ENCODE results near the gene MRPS27.

The MRPS27 gene

DNA sequence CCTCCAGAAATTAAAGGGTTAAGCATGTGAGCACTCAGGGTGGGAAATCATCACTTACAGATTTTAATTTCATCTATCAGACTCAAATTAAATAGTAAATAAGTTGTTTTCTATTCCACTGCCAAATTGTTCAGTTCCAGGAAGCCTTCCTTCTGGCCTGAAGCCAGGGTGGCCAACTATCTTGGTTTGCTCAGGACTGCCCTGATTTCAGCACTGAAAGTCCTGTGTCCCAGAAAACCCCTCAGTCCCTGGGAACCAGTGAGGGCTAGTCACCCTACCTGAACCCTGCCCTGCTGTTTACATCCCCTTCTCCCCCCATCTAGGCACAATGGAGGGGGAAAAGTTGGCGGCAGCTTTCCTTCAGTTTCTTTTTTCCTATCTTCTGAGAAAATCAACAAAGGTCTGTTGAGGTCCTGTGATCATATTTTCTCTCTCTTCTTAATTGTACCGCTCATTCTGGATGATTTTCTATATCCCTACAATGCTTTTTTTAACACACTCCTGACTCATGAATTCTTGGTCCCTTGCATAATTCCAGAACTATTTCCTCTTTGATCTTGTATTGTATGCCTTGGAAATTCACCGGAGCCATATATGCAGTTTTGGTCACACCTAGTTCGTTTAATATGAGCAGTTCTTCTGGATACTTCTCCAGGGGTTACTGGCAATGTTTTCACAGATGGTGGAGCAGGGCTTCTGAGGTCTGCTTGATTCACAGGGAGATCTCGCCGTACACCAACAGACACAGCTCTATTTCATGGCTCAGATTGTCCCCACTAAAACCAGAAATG lies 109.0 kb downstream of the MRPS27 start:
- Histone ChIP-seq H3K27ac (peak overlapping the region; percentile 51), H3K9ac (ENCODE audit: insufficient read length) (no peak overlapping the region), H3K9me3 (ENCODE audit: low read depth, low read length) (no peaks in the 10 kb centered on the region), H3K4me3 (no peak overlapping the region), H3K36me3 (ENCODE audit: insufficient read depth, low read length) (peaks cover 19% of the 10 kb centered on the region)
- DNase-seq (ENCODE audit: low read depth, low spot score) = no peak
- TF ChIP-seq EZH2 (IDR thresholded peaks at IDR 0.05) (no peak), FOXP2 (optimal IDR thresholded peaks at IDR 0.05; ENCODE audit: control extremely low read depth, extremely low read length, insufficient read depth) (no peak), POLR2AphosphoS5 (IDR thresholded peaks at IDR 0.05; ENCODE audit: borderline replicate concordance, low read depth, low read length) (no peak)

DNA sequence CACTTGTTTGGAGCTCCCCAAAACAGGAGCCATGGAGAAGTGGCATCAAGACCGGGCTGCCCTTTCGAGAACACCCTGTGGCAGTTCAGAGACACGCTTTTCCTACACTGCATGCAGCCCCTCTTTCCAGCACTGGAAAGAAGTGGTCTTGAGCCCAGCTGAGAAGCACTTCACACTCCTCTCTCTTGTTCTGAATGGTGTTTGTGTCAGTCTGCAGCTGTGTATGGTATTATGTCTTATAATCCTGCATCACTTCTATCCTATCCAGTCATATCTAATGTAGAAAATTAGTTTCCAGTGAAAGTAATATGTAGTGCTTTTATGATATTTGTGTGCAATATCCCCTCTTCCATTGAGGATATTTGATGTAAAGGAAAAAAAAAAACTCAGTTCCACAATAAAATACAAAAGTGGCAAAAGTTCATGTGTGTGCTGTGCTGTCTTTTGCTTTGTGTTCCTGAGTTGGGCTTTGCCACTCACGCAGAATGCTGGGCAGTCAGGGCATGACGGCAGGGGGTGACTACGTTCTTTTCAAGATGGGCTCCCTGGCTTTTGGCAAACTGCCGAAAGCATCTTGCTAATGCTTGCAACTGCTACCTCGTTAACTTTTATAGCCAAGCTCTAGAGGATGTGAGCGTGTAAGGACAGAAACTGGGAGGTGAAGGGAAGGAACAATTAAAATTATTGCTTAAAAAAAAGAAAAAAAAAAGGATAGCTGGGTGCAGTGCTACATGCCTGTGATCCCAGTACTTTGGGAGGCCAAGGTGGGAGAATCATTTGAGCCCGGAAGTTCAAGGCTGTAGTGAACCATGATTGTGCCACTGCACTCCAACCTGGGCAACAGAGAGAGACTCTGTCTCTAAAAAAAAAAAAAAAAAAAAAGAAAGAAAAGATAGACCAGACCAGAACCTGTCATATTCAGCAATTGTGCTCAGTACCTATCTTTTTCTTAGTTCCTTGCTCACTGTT lies 110.6 kb downstream of the MRPS27 start:
- TF ChIP-seq EZH2 (IDR thresholded peaks at IDR 0.05) (no peak), FOXP2 (optimal IDR thresholded peaks at IDR 0.05; ENCODE audit: control extremely low read depth, extremely low read length, insufficient read depth) (no peak), POLR2AphosphoS5 (IDR thresholded peaks at IDR 0.05; ENCODE audit: borderline replicate concordance, low read depth, low read length) (no peak)
- peak overlapping the region; percentile 8 for H3K27ac ChIP-seq
- peak overlapping the region; percentile 34; the same call in 1 of the 2 replicates for H3K4me3 ChIP-seq
- peak; percentile 71 for DNase-seq (ENCODE audit: low read depth, low spot score)
- H3K9me3 ChIP-seq (ENCODE audit: low read depth, low read length) = no peaks in the 10 kb centered on the region
- no peak overlapping the region for H3K9ac ChIP-seq (ENCODE audit: insufficient read length)
- peaks cover 26% of the 10 kb centered on the region for H3K36me3 ChIP-seq (ENCODE audit: insufficient read depth, low read length)

DNA sequence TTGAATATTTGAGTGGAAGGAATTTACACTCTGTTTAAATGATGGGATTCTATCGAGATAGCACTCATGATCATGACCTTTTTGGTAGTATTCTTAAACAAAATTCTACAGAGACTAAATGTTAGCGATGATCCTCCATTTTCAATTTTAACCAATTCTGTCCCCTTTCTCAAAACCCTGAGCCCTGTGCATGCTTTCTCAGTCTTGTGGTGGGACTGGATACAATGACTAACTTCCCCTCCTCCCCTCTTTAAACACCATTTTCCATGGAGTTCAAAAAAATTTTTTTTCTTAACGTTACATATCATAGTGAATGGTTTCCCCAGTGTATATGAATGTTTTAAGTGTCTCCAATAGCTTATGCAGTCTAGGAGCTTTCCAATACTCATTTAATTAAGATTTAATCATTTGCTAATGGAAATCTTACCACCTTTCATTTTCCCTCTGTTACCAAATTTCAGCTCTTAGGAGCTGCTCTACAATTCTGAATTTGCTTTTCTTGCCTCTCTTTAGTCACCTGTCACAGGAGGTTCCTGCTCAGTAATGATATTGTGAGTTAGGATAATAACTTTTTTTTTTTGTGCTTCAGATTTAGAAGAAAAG lies 111.6 kb downstream of the MRPS27 start:
- TF ChIP-seq FOXP2 (optimal IDR thresholded peaks at IDR 0.05; ENCODE audit: control extremely low read depth, extremely low read length, insufficient read depth) (no peak), EZH2 (IDR thresholded peaks at IDR 0.05) (no peak), POLR2AphosphoS5 (IDR thresholded peaks at IDR 0.05; ENCODE audit: borderline replicate concordance, low read depth, low read length) (no peak)
- H3K36me3 ChIP-seq (ENCODE audit: insufficient read depth, low read length) = peaks cover 33% of the 10 kb centered on the region

GRCh38 chr5:72206994-72207393 lies 113.0 kb downstream of the MRPS27 start:
- Histone ChIP-seq H3K9ac (ENCODE audit: insufficient read length) (no peak overlapping the region), H3K9me3 (ENCODE audit: low read depth, low read length) (no peaks in the 10 kb centered on the region), H3K36me3 (ENCODE audit: insufficient read depth, low read length) (peaks cover 37% of the 10 kb centered on the region), H3K4me3 (no peak overlapping the region), H3K27ac (no peak overlapping the region)
- no peak for DNase-seq (ENCODE audit: low read depth, low spot score)
- no peak for TF ChIP-seq FOXP2 (optimal IDR thresholded peaks at IDR 0.05; ENCODE audit: control extremely low read depth, extremely low read length, insufficient read depth)

More for the DNA sequence above, 111.6 kb downstream of the MRPS27 start:
- H3K9ac ChIP-seq (ENCODE audit: insufficient read length) = no peak overlapping the region
- DNase-seq (ENCODE audit: low read depth, low spot score) = no peak
- H3K27ac ChIP-seq = no peak overlapping the region
- no peaks in the 10 kb centered on the region for H3K9me3 ChIP-seq (ENCODE audit: low read depth, low read length)
- no peak overlapping the region for H3K4me3 ChIP-seq

DNA sequence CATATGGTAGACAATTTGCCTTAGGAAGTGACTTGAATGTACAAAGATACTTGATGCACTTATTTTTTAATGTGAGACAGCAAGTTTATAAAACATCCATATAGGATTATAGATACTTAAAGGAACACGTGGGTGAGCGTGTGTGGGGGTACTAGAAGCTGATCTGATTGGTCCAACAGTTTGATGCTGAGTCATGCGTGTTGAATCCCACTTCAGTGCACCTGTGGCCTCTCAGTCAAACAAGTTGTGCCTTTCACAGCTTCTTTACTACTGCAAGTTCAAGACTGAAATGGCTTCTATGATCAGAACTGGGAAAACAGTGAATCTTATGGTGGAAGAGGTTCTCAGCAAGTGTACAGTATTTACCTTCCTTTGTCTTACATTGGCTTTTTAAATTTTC lies 113.9 kb downstream of the MRPS27 start:
- no peak for TF ChIP-seq POLR2AphosphoS5 (IDR thresholded peaks at IDR 0.05; ENCODE audit: borderline replicate concordance, low read depth, low read length)
- TF ChIP-seq FOXP2 (optimal IDR thresholded peaks at IDR 0.05; ENCODE audit: control extremely low read depth, extremely low read length, insufficient read depth) = no peak
- no peak for TF ChIP-seq EZH2 (IDR thresholded peaks at IDR 0.05)
- Histone ChIP-seq H3K9me3 (ENCODE audit: low read depth, low read length) (no peaks in the 10 kb centered on the region), H3K36me3 (ENCODE audit: insufficient read depth, low read length) (peaks cover 42% of the 10 kb centered on the region), H3K9ac (ENCODE audit: insufficient read length) (no peak overlapping the region), H3K4me3 (no peak overlapping the region), H3K27ac (no peak overlapping the region)
- DNase-seq (ENCODE audit: low read depth, low spot score) = no peak

DNA sequence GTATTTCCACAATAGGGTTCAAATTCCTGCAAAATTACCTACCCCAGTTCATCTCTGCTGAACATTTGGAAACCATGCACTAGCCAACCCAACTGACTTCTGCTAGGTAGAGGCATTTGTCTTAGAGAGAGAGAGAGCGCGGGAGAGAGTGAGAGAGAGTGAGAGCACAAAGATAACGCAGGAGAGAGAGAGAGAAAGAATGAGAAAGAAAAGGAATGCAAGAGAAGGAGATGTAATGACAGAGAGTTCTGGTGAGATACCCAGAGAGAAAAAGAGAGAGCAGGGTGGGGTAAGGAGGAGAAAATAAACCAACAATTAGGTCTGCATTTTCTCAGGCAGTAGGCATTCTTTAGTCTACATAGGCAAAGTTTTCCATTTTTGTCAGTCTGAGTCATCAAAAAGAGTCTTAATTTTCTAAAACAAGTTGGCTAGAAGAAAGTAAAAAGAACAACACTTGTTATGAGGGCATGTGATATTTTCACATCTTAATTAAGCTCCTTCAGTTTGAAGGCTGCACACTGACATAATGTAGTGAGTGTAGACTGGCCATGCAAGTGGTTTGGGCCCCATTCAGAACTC lies 114.5 kb downstream of the MRPS27 start:
- DNase-seq (ENCODE audit: low read depth, low spot score) = no peak
- Histone ChIP-seq H3K36me3 (ENCODE audit: insufficient read depth, low read length) (peaks cover 42% of the 10 kb centered on the region), H3K9ac (ENCODE audit: insufficient read length) (no peak overlapping the region), H3K9me3 (ENCODE audit: low read depth, low read length) (no peaks in the 10 kb centered on the region), H3K27ac (no peak overlapping the region), H3K4me3 (no peak overlapping the region)
- TF ChIP-seq FOXP2 (optimal IDR thresholded peaks at IDR 0.05; ENCODE audit: control extremely low read depth, extremely low read length, insufficient read depth) (no peak), POLR2AphosphoS5 (IDR thresholded peaks at IDR 0.05; ENCODE audit: borderline replicate concordance, low read depth, low read length) (no peak), EZH2 (IDR thresholded peaks at IDR 0.05) (no peak)

- H3K4me3 ChIP-seq = no peak overlapping the region
- H3K36me3 ChIP-seq (ENCODE audit: insufficient read depth, low read length) = peaks cover 47% of the 10 kb centered on the region
Measured at GRCh38 chr5:72204946-72205345, 115.1 kb downstream of the MRPS27 start.

More at GRCh38 chr5:72204946-72205345, 115.1 kb downstream of the MRPS27 start:
- no peaks in the 10 kb centered on the region for H3K9me3 ChIP-seq (ENCODE audit: low read depth, low read length)
- TF ChIP-seq EZH2 (IDR thresholded peaks at IDR 0.05) (no peak), FOXP2 (optimal IDR thresholded peaks at IDR 0.05; ENCODE audit: control extremely low read depth, extremely low read length, insufficient read depth) (no peak), POLR2AphosphoS5 (IDR thresholded peaks at IDR 0.05; ENCODE audit: borderline replicate concordance, low read depth, low read length) (no peak)
- no peak overlapping the region for H3K27ac ChIP-seq
- H3K9ac ChIP-seq (ENCODE audit: insufficient read length) = no peak overlapping the region
- no peak for DNase-seq (ENCODE audit: low read depth, low spot score)
